K562 (cell line): ENCODE data around the gene ANKRD33. TPM values are rescaled to one million over a fixed set of nuclear protein-coding genes. Genes with fewer than 3 reads are reported as not detected.

Experiments used
- ATAC-seq: fragments of 200-7000 bp; cut with Tn5 transposase; 3 replicates; pipeline ENCODE4 v1.9.1; 2020; ENCODE audit warnings: moderate library complexity
- BruUV-seq: library from RNA; stranded (reverse); fragments of 400-500 nt; replicated peaks from 2 replicates; lab custom pipeline; 2021; lab: Mats Ljungman, UMichigan
- CTCF ChIA-PET: fragments of 300-600 bp; formaldehyde crosslinking; extraction: SDS; loops from one replicate; lab custom pipeline; 2021; ENCODE audit warnings: low intra/inter-chr PET ratio; lab: Yijun Ruan, JAX
- POLR2A ChIA-PET: fragments of 300-600, 350-650 bp; sonication (Branson Sonifier 250); formaldehyde crosslinking; extraction: SDS; loops from one replicate; lab custom pipeline; 2021; ENCODE audit warnings: antibody characterized with exemption, inconsistent platforms; lab: Yijun Ruan, JAX
- DNase-seq, 4 experiments: peaks; one replicate each; pipeline versions ENCODE4 v3.0.0 to v3.0.0-alpha.2; 2011 to 2018; ENCODE audit warnings: low spot score in 3 of 4, mixed read lengths in 3 of 4; ENCODE audit errors: extremely low read depth in 1 of 4
- FAIRE-seq: peaks from 2 replicates; lab custom pipeline; 2011; peaks lifted over from hg19 to GRCh38; lab: Jason Lieb, UNC
- H2AFZ ChIP-seq: 2 replicates; pipeline ENCODE4 v1.6.0; 2011; ENCODE audit warnings: low read depth, low read length, control low read depth, inconsistent platforms
- H3K27ac ChIP-seq: fragments of 200-600 bp; 3 replicates; pipeline ENCODE4 v1.8.0; 2011; ENCODE audit warnings: low read depth, mild to moderate bottlenecking, control low read depth, inconsistent platforms, low read length, moderate library complexity, mixed read lengths; ENCODE audit errors: extremely low read depth
- H3K27me3 ChIP-seq, 2 experiments: fragments of 300-600 bp in 1 of 2; 2 replicates in 1 of 2; 3 replicates in 1 of 2; pipeline versions ENCODE4 v1.6.0 to v1.8.0; 2011; ENCODE audit warnings: inconsistent platforms in 2 of 2, low read length in 2 of 2, mild to moderate bottlenecking in 1 of 2, mixed read lengths in 1 of 2, moderate library complexity in 1 of 2; ENCODE audit not compliant: control insufficient read depth in 2 of 2, insufficient read depth in 2 of 2
- H3K36me3 ChIP-seq: fragments of 300-600 bp; 3 replicates; pipeline ENCODE4 v1.8.0; 2011; ENCODE audit warnings: mild to moderate bottlenecking, low read length, inconsistent platforms; ENCODE audit not compliant: control insufficient read depth, insufficient read depth
- H3K4me1 ChIP-seq, 2 experiments: fragments of 200-600 bp in 1 of 2; replicated peaks in 1 of 2; 2 replicates in 1 of 2; 3 replicates in 1 of 2; pipeline versions ENCODE4 v1.5.1 to v1.8.0; 2011; ENCODE audit warnings: inconsistent platforms in 2 of 2, low read length in 2 of 2, mild to moderate bottlenecking in 1 of 2, mixed read lengths in 1 of 2, moderate library complexity in 1 of 2; ENCODE audit not compliant: control insufficient read depth in 2 of 2, insufficient read depth in 2 of 2
- H3K4me2 ChIP-seq: 2 replicates; pipeline ENCODE4 v1.6.1; 2011; ENCODE audit warnings: low read length, control low read depth, inconsistent platforms, mixed read lengths; ENCODE audit not compliant: insufficient read depth
- H3K4me3 ChIP-seq: fragments of 200-600 bp; sonication (generic), shearing (Covaris generic); 2 replicates; pipeline ENCODE4 v1.5.1; 2016; ENCODE audit warnings: control low read depth, inconsistent platforms
- H3K79me2 ChIP-seq: fragments of 200-600 bp; 3 replicates; pipeline ENCODE4 v1.8.0; 2011; ENCODE audit warnings: low read length, inconsistent platforms; ENCODE audit not compliant: control insufficient read depth, insufficient read depth
- H3K9ac ChIP-seq, 2 experiments: 2 replicates each; pipeline versions ENCODE4 v1.6.0 to v1.6.1; 2011; ENCODE audit warnings: low read depth in 2 of 2, low read length in 2 of 2, control low read depth in 1 of 2, inconsistent platforms in 1 of 2, mild to moderate bottlenecking in 1 of 2, mixed read lengths in 1 of 2; ENCODE audit not compliant: insufficient read depth in 1 of 2
- H3K9me1 ChIP-seq: one replicate; pipeline ENCODE4 v1.6.0; 2011; ENCODE audit warnings: inconsistent platforms, mild to moderate bottlenecking, low read length, moderate library complexity; ENCODE audit not compliant: control insufficient read depth, insufficient read depth
- H3K9me3 ChIP-seq: replicated peaks from 2 replicates; pipeline ENCODE4 v1.5.1; 2011; ENCODE audit warnings: low read depth, low read length, inconsistent platforms; ENCODE audit not compliant: control insufficient read depth, insufficient read depth
- H4K20me1 ChIP-seq: replicated peaks from 2 replicates; pipeline ENCODE4 v1.6.1; 2011; ENCODE audit warnings: low read length, inconsistent platforms, mixed read lengths; ENCODE audit not compliant: control insufficient read depth, insufficient read depth
- CBX5 ChIP-seq: IDR thresholded peaks from 2 replicates; pipeline ENCODE4 v1.6.1; 2014; ENCODE audit warnings: low read depth, borderline replicate concordance
- CTBP1 ChIP-seq: fragments of 450-650 bp; IDR thresholded peaks from 2 replicates; pipeline ENCODE4 v1.6.1; 2016; ENCODE audit warnings: borderline replicate concordance
- FOS ChIP-seq: IDR thresholded peaks from 3 replicates; pipeline ENCODE4 v1.6.1; 2011; ENCODE audit not compliant: insufficient read length; ENCODE audit errors: extremely low read depth
- HMBOX1 ChIP-seq: sonication (generic); IDR thresholded peaks from 2 replicates; pipeline ENCODE4 v1.6.1; 2016
- HSF4 ChIP-seq: fragments of 250-450 bp; sonication (Bioruptor Pico); IDR thresholded peaks from 2 replicates; pipeline ENCODE4 v2.1.2; 2022; ENCODE audit warnings: mild to moderate bottlenecking, moderate library complexity, borderline replicate concordance
- RUNX1 ChIP-seq: sonication (generic); IDR thresholded peaks from 2 replicates; pipeline ENCODE4 v1.6.1; 2016; ENCODE audit warnings: antibody characterized with exemption, low read depth
- TGIF2 ChIP-seq: sonication (generic); formaldehyde crosslinking; IDR thresholded peaks from 2 replicates; pipeline ENCODE4 v1.8.1; 2022; ENCODE audit warnings: mild to moderate bottlenecking, missing genetic modification reagents, moderate library complexity
- ZNF41 ChIP-seq: fragments of 250-450 bp; sonication (Bioruptor Pico); conservative IDR thresholded peaks from 2 replicates; pipeline ENCODE4 v1.4.0; 2020; ENCODE audit warnings: mild to moderate bottlenecking
- ZSCAN32 ChIP-seq: fragments of 450-650 bp; formaldehyde crosslinking; IDR thresholded peaks from 2 replicates; pipeline ENCODE4 v1.4.0; 2020; ENCODE audit warnings: mild to moderate bottlenecking, moderate library complexity
- WGBS: fragments of 100-300 bp; shearing (Covaris generic); methylation state at CpG from one replicate; pipeline ENCODE4 v1.1.6; 2016; ENCODE audit warnings: low coverage, mixed read lengths; ENCODE audit not compliant: insufficient coverage; ENCODE audit errors: missing lambda C conversion rate; 5-methylcytosine and 5-hydroxymethylcytosine counted together
- in situ Hi-C: fragments of 300-500 bp; cut with MboI; formaldehyde crosslinking; loops from 4 replicates; pipeline ENCODE4 v1.15.0; 2018; ENCODE audit warnings: inconsistent platforms, mixed read lengths
- intact Hi-C: fragments of 100-400 bp; cut with micrococcal nuclease; formaldehyde crosslinking; loops from 2 replicates; pipeline ENCODE4 v1.14.2; 2022
- polyA plus RNA-seq, 8 experiments: library from polyadenylated mRNA; depleted of rRNA in 4 of 8; stranded (reverse) in 5 of 8; unstranded in 3 of 8; fragments of >200 nt; fragmentation: Nextera tagmentation in 2 of 8; fragmentation: Illumina TruSeq in 1 of 8; extraction: Ambion mirVana in 2 of 8; extraction: Trizol in 1 of 8; gene quantifications; 2 replicates each; pipeline versions ENCODE4 v1.2.1 to v1.2.3, GENCODE V29; 2011 to 2014; ENCODE audit warnings: inconsistent platforms in 1 of 8, missing spikeins in 1 of 8
- total RNA-seq, 7 experiments: library from RNA; depleted of rRNA in 6 of 7; stranded (reverse); fragments of >200 nt in 6 of 7; fragmentation: Illumina TruSeq in 2 of 7; extraction: Trizol in 2 of 7; gene quantifications; 2 replicates each; pipeline versions ENCODE4 v1.2.1 to v1.2.3, GENCODE V29; 2011 to 2021; ENCODE audit warnings: low replicate concordance in 1 of 7
- TF ChIP-seq, protein P1 (sequence below): sonication (generic); formaldehyde crosslinking; IDR thresholded peaks from 2 replicates; pipeline ENCODE4 v1.8.0; 2022; ENCODE audit warnings: missing genetic modification reagents, mild to moderate bottlenecking, borderline replicate concordance

ANKRD33 gene
- total and polyA plus RNA-seq, 9 of the 15 experiments (the other 6 are each of a cell fraction or from before 2014, with no cell fraction given): 0.04 to 0.11 (median 0.07) TPM; not detected in 4

DNA sequence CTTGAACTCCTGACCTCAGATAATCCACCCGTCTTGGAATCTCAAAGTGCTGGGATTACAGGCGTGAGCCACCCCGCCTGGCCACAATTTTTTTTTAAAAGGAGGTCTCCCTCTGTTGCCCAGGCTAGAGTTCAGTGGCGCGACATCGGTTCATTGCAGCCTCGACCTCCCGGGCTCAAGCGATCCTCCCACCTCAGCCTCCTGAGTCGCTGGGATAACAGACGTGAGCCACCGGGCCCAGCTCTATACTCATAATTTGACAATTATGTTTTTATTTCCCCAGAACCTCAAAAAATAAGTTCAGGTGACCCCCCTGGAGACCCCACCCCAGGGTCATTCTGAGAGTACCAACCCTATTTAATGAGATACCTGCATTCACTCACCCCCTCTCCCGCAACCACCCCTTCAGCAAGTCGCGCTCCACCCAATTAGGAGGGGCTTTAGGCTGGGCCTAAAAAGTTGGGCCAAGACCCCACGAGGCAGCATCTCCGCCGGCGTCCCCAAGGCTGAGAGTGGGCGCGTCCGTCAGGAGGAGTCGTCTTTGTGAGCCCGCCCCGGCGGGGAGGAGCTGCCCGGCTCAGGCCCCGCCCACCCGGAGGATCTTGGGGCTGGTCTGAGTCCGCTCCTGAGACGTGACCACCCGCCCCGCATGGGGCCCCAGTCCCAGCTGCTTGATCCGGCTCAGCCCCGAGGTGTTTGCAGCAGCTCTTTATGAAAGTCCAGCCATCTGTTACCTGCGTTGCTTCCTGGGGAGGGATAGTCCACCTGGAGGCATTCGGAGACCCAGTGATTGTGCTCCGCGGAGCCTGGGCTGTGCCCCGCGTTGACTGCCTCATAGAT lies at the start of gene ANKRD33 (continued):
- no peak for TF ChIP-seq FOS
- no peak for TF ChIP-seq HSF4 (CRISPR knock-in tag)
- TF ChIP-seq CBX5: no peak
- TF ChIP-seq ZNF41 (CRISPR knock-in tag): no peak
- no peak for TF ChIP-seq TGIF2
- no peak for TF ChIP-seq RUNX1
- TF ChIP-seq, protein P1, sequence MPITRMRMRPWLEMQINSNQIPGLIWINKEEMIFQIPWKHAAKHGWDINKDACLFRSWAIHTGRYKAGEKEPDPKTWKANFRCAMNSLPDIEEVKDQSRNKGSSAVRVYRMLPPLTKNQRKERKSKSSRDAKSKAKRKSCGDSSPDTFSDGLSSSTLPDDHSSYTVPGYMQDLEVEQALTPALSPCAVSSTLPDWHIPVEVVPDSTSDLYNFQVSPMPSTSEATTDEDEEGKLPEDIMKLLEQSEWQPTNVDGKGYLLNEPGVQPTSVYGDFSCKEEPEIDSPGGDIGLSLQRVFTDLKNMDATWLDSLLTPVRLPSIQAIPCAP (CRISPR knock-in tag): no peak
- no peak for TF ChIP-seq CTBP1

DNA sequence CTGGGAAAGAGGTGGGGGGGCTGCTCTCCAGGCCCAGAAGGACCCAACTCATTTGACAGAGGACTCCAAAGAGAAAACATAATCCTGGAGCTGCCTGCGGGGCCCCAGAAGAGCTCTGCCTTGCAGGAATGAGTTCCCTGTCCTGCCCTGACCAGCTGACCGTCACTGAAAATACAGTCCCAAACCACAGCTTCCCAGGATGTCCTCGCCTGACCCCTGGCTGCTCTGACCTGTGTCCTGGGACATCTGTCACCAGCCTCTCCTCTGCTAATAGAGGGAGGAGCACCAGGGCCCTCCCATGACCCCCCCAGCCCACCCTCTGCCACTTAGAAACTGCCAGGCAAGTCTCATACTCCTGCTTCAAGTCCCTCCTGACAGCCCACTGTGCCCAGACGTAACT lies 49.1 kb upstream of the ANKRD33 start:
- ChIA-PET POLR2A (no interaction called here), CTCF (no interaction called here)
- H3K9ac ChIP-seq: no peak overlapping the region
- ATAC-seq: no peak
- H3K4me2 ChIP-seq: no peak overlapping the region
- no peaks in the 10 kb centered on the region for H3K4me1 ChIP-seq
- intact Hi-C loops (no loop called here), in situ Hi-C loops (no loop called here)
- H4K20me1 ChIP-seq: no peaks in the 10 kb centered on the region
- H3K27me3 ChIP-seq: peaks cover 20 to 79% of the 10 kb centered on the region in 2 experiments; a peak in 4 of 5 replicates
- FAIRE-seq: no peak
- H3K4me3 ChIP-seq: no peak overlapping the region
- H3K27ac ChIP-seq: no peak overlapping the region
- WGBS: 1% methylated on average over 4 of the region's 4 CpGs
- DNase-seq: no peak
- H3K9me3 ChIP-seq: no peaks in the 10 kb centered on the region
- H2AFZ ChIP-seq: no peak overlapping the region
- no peaks in the 10 kb centered on the region for H3K79me2 ChIP-seq
- no peaks in the 10 kb centered on the region for H3K9me1 ChIP-seq
- no peaks in the 10 kb centered on the region for H3K36me3 ChIP-seq
- no TSS peak for BruUV-seq
- TF ChIP-seq HMBOX1: no peak
- TF ChIP-seq ZSCAN32 (CRISPR knock-in tag): no peak
